Activated T-cell treated with anti-CD3 and anti-CD28 coated beads, Interleukin-2, amount 50 U/mL, for 24 hours (primary cell): ENCODE results near the gene THSD1.

Experiments
- DNase-seq: peaks from one replicate; pipeline ENCODE4 v3.0.0-alpha.2; 2020
- H3K27ac Mint-ChIP-seq: 2 replicates; pipeline ENCODE4 v1.8.0; 2020; ENCODE audit warnings: mild to moderate bottlenecking, mixed read lengths
- H3K27me3 Mint-ChIP-seq: 2 replicates; pipeline ENCODE4 v1.8.0; 2020; ENCODE audit warnings: mixed read lengths
- H3K36me3 Mint-ChIP-seq: 2 replicates; pipeline ENCODE4 v1.8.0; 2020; ENCODE audit warnings: low read depth, mixed read lengths
- H3K4me1 Mint-ChIP-seq: 2 replicates; pipeline ENCODE4 v1.8.0; 2020; ENCODE audit warnings: low read depth, mixed read lengths
- H3K4me3 Mint-ChIP-seq: 2 replicates; pipeline ENCODE4 v1.8.0; 2020; ENCODE audit warnings: mild to moderate bottlenecking, moderate library complexity, mixed read lengths
- H3K9me3 Mint-ChIP-seq: 2 replicates; pipeline ENCODE4 v1.8.0; 2020; ENCODE audit warnings: mixed read lengths

Gene THSD1

DNA sequence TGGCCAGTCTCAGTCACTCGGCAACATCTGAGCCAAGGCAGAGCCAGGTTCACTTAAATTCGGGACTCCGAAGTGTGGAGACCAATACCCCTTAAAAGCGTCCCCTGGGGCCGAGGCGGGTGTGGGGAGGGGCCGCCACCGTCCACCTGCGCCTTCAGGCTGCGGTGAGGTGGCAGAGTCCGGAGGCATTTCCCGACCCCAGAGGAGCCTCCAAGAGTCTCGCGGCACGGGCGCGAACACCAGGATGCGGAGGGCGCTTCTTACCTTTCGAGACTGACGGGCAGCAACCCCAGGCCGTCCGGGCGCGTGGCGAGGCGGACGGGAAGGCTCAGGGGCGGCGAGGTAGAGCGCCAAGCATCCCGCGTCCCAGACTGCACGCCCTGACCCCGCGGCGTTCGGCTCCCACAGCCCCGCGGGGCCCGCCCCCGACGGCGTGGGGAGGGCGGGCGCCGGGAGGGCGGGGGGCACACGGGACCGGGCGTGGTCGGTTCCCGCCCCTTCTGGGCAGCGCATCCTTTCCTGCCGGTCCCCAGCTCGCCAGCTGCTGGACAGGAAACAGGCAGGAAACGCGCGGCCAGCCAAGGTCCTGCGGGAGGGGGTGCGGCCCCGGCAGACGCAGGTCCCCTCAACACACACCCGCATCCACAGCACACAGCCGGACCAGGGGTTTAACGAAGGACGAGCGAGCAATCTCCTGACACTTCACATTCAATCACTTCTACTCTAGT, at the start of gene THSD1:
THSD1 (minus strand) TSS at position 406 of the 728 bp plus-strand sequence. CDS start 3,572 bp downstream, outside the sequence.
- peaks cover 22% of the 10 kb centered on the region for H3K4me1 Mint-ChIP-seq
- peak within 1 kb of the TSS; percentile 64 for H3K4me3 Mint-ChIP-seq
- DNase-seq: peak; percentile 40
- no peaks in the 10 kb centered on the region for H3K9me3 Mint-ChIP-seq
- no peak within 1 kb of the TSS for H3K27ac Mint-ChIP-seq
- H3K27me3 Mint-ChIP-seq: peaks cover 37% of the 10 kb centered on the region
- H3K36me3 Mint-ChIP-seq: peaks cover 13% of the 10 kb centered on the region

DNA sequence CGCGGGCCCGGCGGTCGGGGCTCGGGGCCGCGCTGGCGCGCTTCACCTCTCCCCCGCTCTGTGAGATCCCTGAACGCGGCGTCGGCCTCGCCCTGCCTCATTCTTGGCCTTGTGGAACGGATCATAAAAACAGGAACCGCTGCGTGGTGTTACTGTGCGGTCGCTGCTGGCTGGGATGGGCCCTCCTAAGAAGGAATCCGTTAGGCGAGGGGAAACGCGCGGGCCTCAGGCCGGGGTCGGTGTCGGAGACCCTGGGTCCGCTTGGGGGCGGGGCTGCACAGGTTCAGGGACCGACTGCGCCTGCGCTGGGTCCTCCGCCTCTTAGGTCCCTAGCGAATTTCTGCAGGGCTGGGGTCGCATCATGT, 49.7 kb upstream of the THSD1 start:
- Mint-ChIP-seq H3K4me1 (peaks cover 41% of the 10 kb centered on the region), H3K36me3 (peaks cover 54% of the 10 kb centered on the region), H3K4me3 (peak overlapping the region; percentile 94), H3K9me3 (no peaks in the 10 kb centered on the region), H3K27ac (peak overlapping the region; percentile 99), H3K27me3 (no peaks in the 10 kb centered on the region)
- DNase-seq: peak; percentile 87

DNA sequence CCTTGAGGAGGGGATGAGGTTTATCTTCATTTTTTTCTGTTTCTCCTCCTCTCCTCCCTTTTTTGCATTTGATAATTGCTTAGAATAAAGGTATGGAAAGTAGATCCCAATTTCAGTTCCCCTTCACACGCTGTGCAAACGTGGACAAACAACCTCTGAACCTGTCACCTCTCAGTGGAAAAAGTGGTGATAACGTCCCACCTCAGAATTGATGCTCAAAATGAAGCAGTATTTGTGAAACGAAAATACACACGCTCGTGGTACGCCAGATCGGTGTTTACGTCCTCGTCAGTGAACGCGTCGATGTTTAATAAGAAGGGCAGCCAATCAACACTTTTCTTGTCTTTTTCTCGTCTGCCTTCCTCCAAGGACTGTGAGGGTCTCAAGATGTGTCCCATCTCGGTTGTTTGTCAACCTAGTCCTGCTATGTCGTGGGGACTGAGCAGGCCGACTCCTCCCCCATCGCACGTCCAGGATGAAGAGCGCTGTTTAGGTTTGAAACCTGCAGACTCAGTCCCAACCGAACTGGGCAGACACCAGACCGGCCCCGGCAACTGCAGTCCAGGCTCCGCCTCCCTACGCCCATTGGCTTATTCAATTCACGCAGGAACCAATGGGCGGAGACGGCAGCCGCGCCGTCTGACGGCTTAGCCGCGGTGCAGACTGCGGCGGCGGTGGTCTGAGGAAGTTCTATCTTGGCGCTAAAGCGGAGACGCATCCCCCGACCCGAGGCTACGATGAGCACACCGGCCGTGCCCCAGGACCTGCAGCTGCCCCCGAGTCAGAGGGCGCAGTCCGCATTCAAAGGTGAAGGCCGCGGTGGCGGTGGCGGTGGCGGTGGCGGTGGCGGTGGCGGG, 49.1 kb upstream of the THSD1 start, which contains the start of gene CKAP2:
CKAP2 (plus strand) TSS at position 659 of the 857 bp plus-strand sequence; CDS start at position 738, 79 bp downstream.
- DNase-seq: peak; percentile 94
- Mint-ChIP-seq H3K36me3 (peaks cover 49% of the 10 kb centered on the region), H3K4me1 (peaks cover 41% of the 10 kb centered on the region), H3K27me3 (no peaks in the 10 kb centered on the region), H3K27ac (peak within 1 kb of the TSS; percentile 99), H3K9me3 (no peaks in the 10 kb centered on the region), H3K4me3 (peak within 1 kb of the TSS; percentile 94)

DNA sequence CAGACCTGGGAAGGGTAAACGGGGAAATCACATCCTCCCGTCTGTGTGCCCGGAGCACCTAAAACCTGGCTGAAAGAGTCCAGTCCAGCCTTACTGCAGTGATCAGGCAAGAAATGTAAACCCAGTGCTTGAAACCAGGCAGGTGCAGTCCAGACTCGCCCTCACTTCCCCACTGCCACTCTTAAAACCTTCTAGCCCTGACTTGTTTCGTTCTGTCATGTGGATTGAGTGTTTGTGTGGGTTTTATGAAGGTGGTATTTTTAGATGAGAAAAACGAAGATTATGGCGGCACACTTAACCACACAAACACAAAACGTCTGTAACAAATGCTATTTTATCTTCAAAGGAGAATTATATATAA, 48.5 kb upstream of the THSD1 start:
- H3K9me3 Mint-ChIP-seq: no peaks in the 10 kb centered on the region
- peak overlapping the region; percentile 99 for H3K27ac Mint-ChIP-seq
- DNase-seq: peak; percentile 35
- no peaks in the 10 kb centered on the region for H3K27me3 Mint-ChIP-seq
- peak overlapping the region; percentile 94 for H3K4me3 Mint-ChIP-seq
- H3K4me1 Mint-ChIP-seq: peaks cover 42% of the 10 kb centered on the region
- peaks cover 49% of the 10 kb centered on the region for H3K36me3 Mint-ChIP-seq

- no peaks in the 10 kb centered on the region for H3K27me3 Mint-ChIP-seq
- no peaks in the 10 kb centered on the region for H3K9me3 Mint-ChIP-seq
- peaks cover 51% of the 10 kb centered on the region for H3K4me1 Mint-ChIP-seq
- peaks cover 47% of the 10 kb centered on the region for H3K36me3 Mint-ChIP-seq
- DNase-seq: no peak
- H3K4me3 Mint-ChIP-seq: no peak overlapping the region
- no peak overlapping the region for H3K27ac Mint-ChIP-seq
These were observed 46.5 kb upstream of the THSD1 start for GRCh38 chr13:52452470-52452869.

- H3K9me3 Mint-ChIP-seq: no peaks in the 10 kb centered on the region
These were observed 45.3 kb upstream of the THSD1 start for GRCh38 chr13:52451135-52451804.

GRCh38 chr13:52450793-52451116, 44.8 kb upstream of the THSD1 start:
- Mint-ChIP-seq H3K27me3 (no peaks in the 10 kb centered on the region), H3K36me3 (peaks cover 38% of the 10 kb centered on the region), H3K9me3 (no peaks in the 10 kb centered on the region), H3K4me1 (peaks cover 42% of the 10 kb centered on the region), H3K4me3 (peak overlapping the region; percentile 96), H3K27ac (peak overlapping the region; percentile 94)
- DNase-seq: no peak

More at GRCh38 chr13:52451135-52451804, 45.3 kb upstream of the THSD1 start:
- DNase-seq: no peak
- Mint-ChIP-seq H3K4me1 (peaks cover 45% of the 10 kb centered on the region), H3K27ac (peak overlapping the region; percentile 94), H3K27me3 (no peaks in the 10 kb centered on the region), H3K36me3 (peaks cover 40% of the 10 kb centered on the region), H3K4me3 (peak overlapping the region; percentile 96)

GRCh38 chr13:52450012-52450792, 44.2 kb upstream of the THSD1 start, which contains the start of gene VPS36:
Gene VPS36, minus strand, starts transcription at chr13:52450634. Its CDS starts 40 bp downstream, at chr13:52450594.
- H3K36me3 Mint-ChIP-seq: peaks cover 36% of the 10 kb centered on the region
- H3K4me1 Mint-ChIP-seq: peaks cover 42% of the 10 kb centered on the region
- H3K9me3 Mint-ChIP-seq: no peaks in the 10 kb centered on the region
- H3K4me3 Mint-ChIP-seq: peak within 1 kb of the TSS; percentile 96
- peak within 1 kb of the TSS; percentile 95 for H3K27ac Mint-ChIP-seq
- DNase-seq: peak; percentile 97
- no peaks in the 10 kb centered on the region for H3K27me3 Mint-ChIP-seq

DNA sequence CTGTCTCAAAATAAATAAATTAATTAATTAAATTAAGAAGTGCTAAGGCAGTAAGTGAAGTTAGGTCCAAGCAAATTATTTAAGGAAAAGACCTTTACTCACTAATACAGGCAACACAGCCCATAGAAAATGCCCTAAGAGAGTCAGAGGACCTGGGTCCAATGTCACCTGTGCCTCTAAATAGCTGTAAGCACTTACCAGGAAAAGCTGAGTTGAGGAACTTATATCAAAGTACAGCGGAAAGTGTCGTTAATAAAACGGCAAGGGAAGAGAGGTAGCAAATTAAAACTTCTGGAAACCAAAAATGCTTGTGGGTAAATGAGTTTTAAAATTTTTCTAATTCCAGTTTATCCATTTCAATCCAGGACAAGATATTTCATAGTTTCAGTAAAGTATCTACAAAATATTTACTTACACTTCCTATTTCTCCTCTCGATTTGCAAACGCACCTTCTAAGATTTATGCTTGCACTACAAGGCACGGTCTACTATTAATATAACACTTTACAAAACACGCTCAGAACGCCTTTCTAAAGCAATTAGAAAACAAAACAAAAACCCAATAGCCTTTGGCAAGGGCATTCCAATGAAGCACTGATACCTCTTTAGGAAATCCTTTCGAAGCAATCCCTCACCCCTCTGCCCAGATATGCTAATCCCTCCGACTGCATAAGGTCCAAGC, 43.5 kb upstream of the THSD1 start:
- Mint-ChIP-seq H3K4me3 (peak overlapping the region; percentile 96), H3K4me1 (peaks cover 38% of the 10 kb centered on the region), H3K36me3 (peaks cover 37% of the 10 kb centered on the region), H3K9me3 (no peaks in the 10 kb centered on the region), H3K27ac (peak overlapping the region; percentile 95), H3K27me3 (no peaks in the 10 kb centered on the region)
- DNase-seq: no peak

GRCh38 chr13:52447815-52448552, 42.0 kb upstream of the THSD1 start:
- DNase-seq: no peak
- peaks cover 44% of the 10 kb centered on the region for H3K36me3 Mint-ChIP-seq
- H3K4me1 Mint-ChIP-seq: peaks cover 30% of the 10 kb centered on the region
- H3K9me3 Mint-ChIP-seq: no peaks in the 10 kb centered on the region
- H3K27me3 Mint-ChIP-seq: no peaks in the 10 kb centered on the region
- peak overlapping the region; percentile 96 for H3K4me3 Mint-ChIP-seq
- no peak overlapping the region for H3K27ac Mint-ChIP-seq

- Mint-ChIP-seq H3K4me3 (no peak overlapping the region), H3K36me3 (peaks cover 51% of the 10 kb centered on the region), H3K4me1 (peaks cover 30% of the 10 kb centered on the region), H3K9me3 (no peaks in the 10 kb centered on the region), H3K27me3 (no peaks in the 10 kb centered on the region), H3K27ac (no peak overlapping the region)
- no peak for DNase-seq
These were observed 41.4 kb upstream of the THSD1 start for GRCh38 chr13:52447354-52447753.

- no peaks in the 10 kb centered on the region for H3K9me3 Mint-ChIP-seq
- H3K4me1 Mint-ChIP-seq: peaks cover 30% of the 10 kb centered on the region
- no peak overlapping the region for H3K27ac Mint-ChIP-seq
- H3K4me3 Mint-ChIP-seq: no peak overlapping the region
- DNase-seq: no peak
- no peaks in the 10 kb centered on the region for H3K27me3 Mint-ChIP-seq
- peaks cover 60% of the 10 kb centered on the region for H3K36me3 Mint-ChIP-seq
These were observed 40.3 kb upstream of the THSD1 start for GRCh38 chr13:52446265-52446664.

DNA sequence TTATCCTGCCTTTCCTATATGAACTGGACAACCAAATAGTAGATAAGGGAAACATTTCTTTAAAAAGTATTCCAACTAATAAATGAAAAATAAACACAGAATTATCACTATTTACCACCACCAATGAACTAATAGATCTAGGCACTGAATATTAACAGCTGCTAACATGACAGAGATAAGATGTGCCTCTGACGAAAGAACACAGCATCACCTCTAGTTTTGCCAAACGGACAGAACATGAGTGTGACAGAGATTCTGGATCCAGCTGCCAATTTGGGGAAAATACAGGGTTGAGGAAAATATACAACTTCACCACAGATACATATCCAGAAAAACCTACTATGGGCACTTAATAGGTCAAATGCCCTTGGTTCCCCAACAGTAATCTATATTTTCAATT, 26.5 kb upstream of the THSD1 start:
- Mint-ChIP-seq H3K4me1 (peaks cover 2% of the 10 kb centered on the region), H3K4me3 (no peak overlapping the region), H3K9me3 (no peaks in the 10 kb centered on the region), H3K36me3 (peaks cover 87% of the 10 kb centered on the region), H3K27me3 (no peaks in the 10 kb centered on the region), H3K27ac (no peak overlapping the region)
- no peak for DNase-seq
